ENCODE results near the gene UMAD1. TPM values are rescaled to one million over a fixed set of nuclear protein-coding genes. Genes with fewer than 3 reads are reported as not detected.

Gene UMAD1
- total and polyA plus RNA-seq, 2 of the 4 experiments (the other 2 are of a cell fraction) = 5.2 to 8.4 TPM

DNA sequence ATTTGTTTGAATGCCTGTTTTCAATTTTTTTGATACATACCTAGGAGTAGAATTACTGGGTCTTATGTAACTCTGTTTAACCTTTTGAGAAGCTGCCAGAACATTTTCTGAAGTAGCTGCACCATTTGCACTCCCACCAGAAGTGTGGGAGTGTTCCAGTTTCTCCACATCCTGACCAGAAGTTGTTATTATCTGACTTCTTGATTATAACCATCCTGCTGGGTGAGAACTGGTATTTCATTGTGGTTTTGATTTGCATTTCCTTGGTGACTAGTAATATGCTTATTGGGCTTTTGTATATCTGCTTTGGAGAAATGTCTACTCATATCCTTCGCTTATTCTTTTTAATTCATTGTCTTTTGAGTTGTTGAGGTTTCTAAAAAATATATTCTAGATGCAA is 210.8 kb downstream of the UMAD1 start:
- TF ChIP-seq, protein P1, sequence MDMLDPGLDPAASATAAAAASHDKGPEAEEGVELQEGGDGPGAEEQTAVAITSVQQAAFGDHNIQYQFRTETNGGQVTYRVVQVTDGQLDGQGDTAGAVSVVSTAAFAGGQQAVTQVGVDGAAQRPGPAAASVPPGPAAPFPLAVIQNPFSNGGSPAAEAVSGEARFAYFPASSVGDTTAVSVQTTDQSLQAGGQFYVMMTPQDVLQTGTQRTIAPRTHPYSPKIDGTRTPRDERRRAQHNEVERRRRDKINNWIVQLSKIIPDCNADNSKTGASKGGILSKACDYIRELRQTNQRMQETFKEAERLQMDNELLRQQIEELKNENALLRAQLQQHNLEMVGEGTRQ (IDR thresholded peaks at IDR 0.05; ENCODE audit: low read depth, low read length) = no peak
- TF ChIP-seq RCOR1 (IDR thresholded peaks at IDR 0.05; ENCODE audit: insufficient replicate concordance, low read length) (no peak), RFX5 (IDR thresholded peaks at IDR 0.05; ENCODE audit: low read depth, low read length) (no peak), MXI1 (IDR thresholded peaks at IDR 0.05; ENCODE audit: borderline replicate concordance, low read depth, low read length) (no peak), MAZ (IDR thresholded peaks at IDR 0.05; ENCODE audit: borderline replicate concordance, low read depth, low read length) (no peak), RAD21 (IDR thresholded peaks at IDR 0.05; ENCODE audit: low read length) (no peak), CEBPB (IDR thresholded peaks at IDR 0.05; ENCODE audit: low read depth, low read length) (no peak), FOS (IDR thresholded peaks at IDR 0.05; ENCODE audit: low read depth, low read length) (no peak)
- TF ChIP-seq, protein P2, sequence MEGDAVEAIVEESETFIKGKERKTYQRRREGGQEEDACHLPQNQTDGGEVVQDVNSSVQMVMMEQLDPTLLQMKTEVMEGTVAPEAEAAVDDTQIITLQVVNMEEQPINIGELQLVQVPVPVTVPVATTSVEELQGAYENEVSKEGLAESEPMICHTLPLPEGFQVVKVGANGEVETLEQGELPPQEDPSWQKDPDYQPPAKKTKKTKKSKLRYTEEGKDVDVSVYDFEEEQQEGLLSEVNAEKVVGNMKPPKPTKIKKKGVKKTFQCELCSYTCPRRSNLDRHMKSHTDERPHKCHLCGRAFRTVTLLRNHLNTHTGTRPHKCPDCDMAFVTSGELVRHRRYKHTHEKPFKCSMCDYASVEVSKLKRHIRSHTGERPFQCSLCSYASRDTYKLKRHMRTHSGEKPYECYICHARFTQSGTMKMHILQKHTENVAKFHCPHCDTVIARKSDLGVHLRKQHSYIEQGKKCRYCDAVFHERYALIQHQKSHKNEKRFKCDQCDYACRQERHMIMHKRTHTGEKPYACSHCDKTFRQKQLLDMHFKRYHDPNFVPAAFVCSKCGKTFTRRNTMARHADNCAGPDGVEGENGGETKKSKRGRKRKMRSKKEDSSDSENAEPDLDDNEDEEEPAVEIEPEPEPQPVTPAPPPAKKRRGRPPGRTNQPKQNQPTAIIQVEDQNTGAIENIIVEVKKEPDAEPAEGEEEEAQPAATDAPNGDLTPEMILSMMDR (conservative IDR thresholded peaks at IDR 0.05; ENCODE audit: low read depth, low read length) = no peak
- no peaks in the 10 kb centered on the region for H3K36me3 ChIP-seq (ENCODE audit: control insufficient read depth, insufficient read depth, low read length)
- H3K79me1 ChIP-seq (ENCODE audit: low read depth in 1 of 2, low read length in 2 of 2) = no peaks in the 10 kb centered on the region
- H3K9me3 ChIP-seq (ENCODE audit: control insufficient read depth, insufficient read depth, low read length) = peaks cover 5% of the 10 kb centered on the region
- H3K27me3 ChIP-seq (ENCODE audit: control insufficient read depth, insufficient read depth, low read length) = no peaks in the 10 kb centered on the region
- no peaks in the 10 kb centered on the region for H3K9me1 ChIP-seq (ENCODE audit: insufficient read depth, low read length)
- H3K4ac ChIP-seq (ENCODE audit: low read depth, low read length) = no peak overlapping the region
- H4K8ac ChIP-seq (ENCODE audit: low read depth in 2 of 2, low read length in 2 of 2) = no peak overlapping the region
- H2AK5ac ChIP-seq (ENCODE audit: low read depth, low read length) = no peak overlapping the region
- H3K18ac ChIP-seq (ENCODE audit: low read depth, low read length) = no peak overlapping the region
- BruUV-seq (replicated peaks) = no TSS peak
- intact Hi-C loops (cut with micrococcal nuclease) (no loop called here), in situ Hi-C loops (cut with MboI; ENCODE audit: low sequenced_read_pairs) (no loop called here), dilution Hi-C loops (cut with HindIII; ENCODE audit: low sequenced_read_pairs, unreplicated experiment) (no loop called here)
- POLR2A ChIA-PET (ENCODE audit: unreplicated experiment) = no interaction called here
- H3K4me2 ChIP-seq (ENCODE audit: low read depth, low read length) = no peak overlapping the region
- H2BK20ac ChIP-seq (ENCODE audit: low read depth, low read length) = no peak overlapping the region
- no peaks in the 10 kb centered on the region for H3K4me1 ChIP-seq (ENCODE audit: control insufficient read depth, insufficient read depth, low read length)
- no peak overlapping the region for H3K9ac ChIP-seq (ENCODE audit: low read depth, low read length)
- no peak overlapping the region for H2AFZ ChIP-seq (replicated peaks; ENCODE audit: low read length, poor library complexity)
- CTCF ChIA-PET = interaction anchor here (1.3 kb wide), 1 partner anchor 10 kb away, joined by 3 read pairs; no protein-coding TSS in a partner anchor
- H3K14ac ChIP-seq (replicated peaks; ENCODE audit: low read depth, low read length) = no peak overlapping the region
- H2BK5ac ChIP-seq (ENCODE audit: low read depth, low read length, poor library complexity, severe bottlenecking) = no peak overlapping the region
- H2BK120ac ChIP-seq (ENCODE audit: low read depth, low read length) = no peak overlapping the region
- no peak overlapping the region for H3K23ac ChIP-seq (ENCODE audit: low read depth, low read length)
- H4K20me1 ChIP-seq (ENCODE audit: insufficient read depth, low read length) = no peaks in the 10 kb centered on the region
- H3K27ac ChIP-seq (ENCODE audit: insufficient read depth, low read length) = no peak overlapping the region
- no peak overlapping the region for H3K4me3 ChIP-seq (ENCODE audit: insufficient read depth, low read depth, low read length)
- H3K56ac ChIP-seq (ENCODE audit: extremely low read depth, insufficient read depth, low read length) = no peak overlapping the region
- no peak overlapping the region for H4K91ac ChIP-seq (ENCODE audit: insufficient read depth, low read depth, low read length)
- DNase-seq = no peak
- no peak overlapping the region for H2BK15ac ChIP-seq (ENCODE audit: low read depth, low read length)
- ATAC-seq (ENCODE audit: low read depth) = no peak
- no CpG with 5 or more reads among the region's 1 CpG for WGBS, 2 experiments (ENCODE audit: extremely low coverage in 2 of 2, insufficient read length in 1 of 2)
- H2AK9ac ChIP-seq (replicated peaks; ENCODE audit: low read depth, low read length, poor library complexity) = no peak overlapping the region
- no peak overlapping the region for H4K5ac ChIP-seq (ENCODE audit: low read depth, low read length)
